ENCODE measurements around the gene TSHZ3. TPM values are rescaled to one million over a fixed set of nuclear protein-coding genes. Genes with fewer than 3 reads are reported as not detected.

Gene TSHZ3
- total and polyA plus RNA-seq, 8 donors, result 0.87 to 14.3 (median 5.9) TPM

- Histone ChIP-seq H3K4me1 (peaks cover 0 to 18% (median 3%) of the 10 kb centered on the region in 4 donors), H3K27ac (no peak overlapping the region), H3K36me3 (no peaks in the 10 kb centered on the region), H3K4me3 (no peak overlapping the region), H3K27me3 (no peaks in the 10 kb centered on the region), H3K9me3 (no peaks in the 10 kb centered on the region)
- DNase-seq, result no peak
- intact Hi-C loops (cut with DNase I; ENCODE audit: low total_unique reads), result no loop called here
- WGBS, 5 donors, result 68 to 76% (median 73%) methylated on average over 6 of the region's 6 CpGs
- TF ChIP-seq POLR2AphosphoS5 (IDR thresholded peaks at IDR 0.05), result no peak
- TF ChIP-seq POLR2A (IDR thresholded peaks at IDR 0.05), result no peak
- TF ChIP-seq CTCF (IDR thresholded peaks at IDR 0.05), result no peak
- TF ChIP-seq EP300 (IDR thresholded peaks at IDR 0.05), result no peak
Measured at GRCh38 chr19:31270897-31271296, 78.3 kb downstream of the TSHZ3 start.

- WGBS, 5 donors, result 76 to 82% (median 79%) methylated on average over 10 of the region's 10 CpGs
- H3K27ac ChIP-seq, result no peak overlapping the region
- no peak overlapping the region for H3K4me3 ChIP-seq
- H3K27me3 ChIP-seq, result no peaks in the 10 kb centered on the region
- no peaks in the 10 kb centered on the region for H3K36me3 ChIP-seq
- TF ChIP-seq CTCF (IDR thresholded peaks at IDR 0.05) (no peak), POLR2AphosphoS5 (IDR thresholded peaks at IDR 0.05) (no peak), POLR2A (IDR thresholded peaks at IDR 0.05) (no peak), EP300 (IDR thresholded peaks at IDR 0.05) (no peak)
- no peaks in the 10 kb centered on the region for H3K9me3 ChIP-seq
- intact Hi-C loops (cut with DNase I; ENCODE audit: low total_unique reads), result no loop called here
- DNase-seq, result no peak
- H3K4me1 ChIP-seq, result peaks cover 0 to 15% (median 0%) of the 10 kb centered on the region in 4 donors
Measured at GRCh38 chr19:31269425-31270127, 79.7 kb downstream of the TSHZ3 start.

GRCh38 chr19:31268751-31269383 is 80.4 kb downstream of the TSHZ3 start:
- Histone ChIP-seq H3K27ac (no peak overlapping the region), H3K36me3 (no peaks in the 10 kb centered on the region), H3K27me3 (no peaks in the 10 kb centered on the region), H3K9me3 (no peaks in the 10 kb centered on the region), H3K4me1 (peaks cover 0 to 11% (median 0%) of the 10 kb centered on the region in 4 donors), H3K4me3 (no peak overlapping the region)
- DNase-seq, result no peak
- no peak for TF ChIP-seq POLR2AphosphoS5 (IDR thresholded peaks at IDR 0.05)
- TF ChIP-seq CTCF (IDR thresholded peaks at IDR 0.05), result no peak
- TF ChIP-seq EP300 (IDR thresholded peaks at IDR 0.05), result no peak
- no peak for TF ChIP-seq POLR2A (IDR thresholded peaks at IDR 0.05)
- intact Hi-C loops (cut with DNase I; ENCODE audit: low total_unique reads), result no loop called here
- 86 to 92% (median 91%) methylated on average over 15 of the region's 15 CpGs for WGBS, 5 donors

GRCh38 chr19:31266731-31267130 is 82.5 kb downstream of the TSHZ3 start:
- no peaks in the 10 kb centered on the region for H3K36me3 ChIP-seq
- H3K4me3 ChIP-seq, result no peak overlapping the region
- intact Hi-C loops (cut with DNase I; ENCODE audit: low total_unique reads), result no loop called here
- H3K27ac ChIP-seq, result no peak overlapping the region
- peaks cover 0 to 7% (median 0%) of the 10 kb centered on the region in 3 donors for H3K27me3 ChIP-seq
- TF ChIP-seq CTCF (IDR thresholded peaks at IDR 0.05) (no peak), EP300 (IDR thresholded peaks at IDR 0.05) (no peak), POLR2AphosphoS5 (IDR thresholded peaks at IDR 0.05) (no peak)
- WGBS, 5 donors, result 88 to 92% (median 90%) methylated on average over 7 of the region's 7 CpGs
- peaks cover 0 to 29% (median 9%) of the 10 kb centered on the region in 4 donors for H3K4me1 ChIP-seq
- H3K9me3 ChIP-seq, result no peaks in the 10 kb centered on the region
- DNase-seq, result no peak

All from stomach (tissue), 9 donors.